DOHH2 (cell line): ENCODE measurements around the gene LRRC55.

Experiments
- H3F3A ChIP-seq: fragments of 200-600 bp; sonication (generic), shearing (Covaris generic); 2 replicates; pipeline ENCODE4 v1.6.0; 2016; ENCODE audit warnings: antibody characterized with exemption, mild to moderate bottlenecking; ENCODE audit not compliant: control insufficient read depth, insufficient read depth
- H3K27ac ChIP-seq: fragments of 200-600 bp; sonication (generic); 2 replicates; pipeline ENCODE4 v1.5.1; 2014; ENCODE audit warnings: low read depth, mild to moderate bottlenecking, low read length, moderate library complexity
- H3K27me3 ChIP-seq: fragments of 200-600 bp; sonication (generic); 2 replicates; pipeline ENCODE4 v1.6.1; 2014; ENCODE audit warnings: mild to moderate bottlenecking, low read length, mixed read lengths; ENCODE audit not compliant: control insufficient read depth
- H3K36me3 ChIP-seq: fragments of 200-600 bp; sonication (generic); 2 replicates; pipeline ENCODE4 v1.6.1; 2014; ENCODE audit warnings: mild to moderate bottlenecking, low read length, moderate library complexity, mixed read lengths; ENCODE audit not compliant: control insufficient read depth
- H3K4me1 ChIP-seq: fragments of 200-600 bp; sonication (generic); 2 replicates; pipeline ENCODE4 v1.6.1; 2014; ENCODE audit warnings: mild to moderate bottlenecking, low read length, mixed read lengths; ENCODE audit not compliant: control insufficient read depth
- H3K4me2 ChIP-seq: fragments of 200-600 bp; sonication (generic); 2 replicates; pipeline ENCODE4 v1.6.0; 2014; ENCODE audit warnings: mild to moderate bottlenecking, low read length, moderate library complexity
- H3K4me3 ChIP-seq: fragments of 200-600 bp; sonication (generic); 2 replicates; pipeline ENCODE4 v1.5.1; 2014; ENCODE audit warnings: mild to moderate bottlenecking, low read length, mixed read lengths
- H3K79me2 ChIP-seq: fragments of 200-600 bp; sonication (generic); 2 replicates; pipeline ENCODE4 v1.6.1; 2014; ENCODE audit warnings: mild to moderate bottlenecking, low read length, mixed read lengths; ENCODE audit not compliant: control insufficient read depth
- H3K9me2 ChIP-seq: fragments of 200-600 bp; sonication (generic); replicated peaks from 2 replicates; pipeline ENCODE4 v1.6.1; 2014; ENCODE audit warnings: mild to moderate bottlenecking, low read length, mixed read lengths; ENCODE audit not compliant: control insufficient read depth
- H3K9me3 ChIP-seq: fragments of 200-600 bp; sonication (generic); 2 replicates; pipeline ENCODE4 v1.6.1; 2014; ENCODE audit warnings: antibody characterized with exemption, low read length, mixed read lengths; ENCODE audit not compliant: control insufficient read depth, insufficient read depth
- H4K20me1 ChIP-seq: fragments of 200-600 bp; sonication (generic); 2 replicates; pipeline ENCODE4 v1.6.0; 2014; ENCODE audit warnings: low read depth, mild to moderate bottlenecking, antibody characterized with exemption, low read length, moderate library complexity; ENCODE audit not compliant: control insufficient read depth, insufficient read depth
- EZH2phosphoT487 ChIP-seq: fragments of 200-600 bp; sonication (generic); IDR thresholded peaks from 2 replicates; pipeline ENCODE4 v1.6.1; 2017; ENCODE audit warnings: borderline replicate concordance, mild to moderate bottlenecking, antibody characterized with exemption, low read length, moderate library complexity, mixed read lengths
- TF ChIP-seq, protein P1 (sequence below): fragments of 200-600 bp; sonication (generic); IDR thresholded peaks from one replicate; pipeline ENCODE4 v1.5.1; 2014; ENCODE audit warnings: antibody characterized with exemption, mild to moderate bottlenecking, low read depth, low read length; ENCODE audit not compliant: poor library complexity, severe bottlenecking

Gene LRRC55

DNA sequence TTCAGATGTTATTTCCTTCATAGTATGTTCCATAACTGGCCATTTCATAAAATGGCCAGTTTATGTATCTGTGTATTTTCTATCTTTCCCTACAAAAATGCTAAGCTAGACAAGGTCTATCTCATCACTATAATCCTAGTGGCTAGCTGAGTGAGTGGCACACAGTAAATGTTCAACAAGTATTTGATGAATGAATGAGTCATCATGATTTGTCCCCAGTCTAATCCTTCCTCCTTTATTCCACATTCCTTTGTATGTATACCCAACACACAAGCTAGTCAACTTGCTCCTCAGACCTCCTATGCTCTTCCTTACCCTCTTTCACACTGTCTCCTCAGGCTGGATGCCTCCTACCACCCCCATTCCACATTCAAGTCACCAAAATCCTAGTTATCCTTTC is 42.8 kb downstream of the LRRC55 start:
- TF ChIP-seq EZH2phosphoT487 = no peak
- TF ChIP-seq, protein P1, sequence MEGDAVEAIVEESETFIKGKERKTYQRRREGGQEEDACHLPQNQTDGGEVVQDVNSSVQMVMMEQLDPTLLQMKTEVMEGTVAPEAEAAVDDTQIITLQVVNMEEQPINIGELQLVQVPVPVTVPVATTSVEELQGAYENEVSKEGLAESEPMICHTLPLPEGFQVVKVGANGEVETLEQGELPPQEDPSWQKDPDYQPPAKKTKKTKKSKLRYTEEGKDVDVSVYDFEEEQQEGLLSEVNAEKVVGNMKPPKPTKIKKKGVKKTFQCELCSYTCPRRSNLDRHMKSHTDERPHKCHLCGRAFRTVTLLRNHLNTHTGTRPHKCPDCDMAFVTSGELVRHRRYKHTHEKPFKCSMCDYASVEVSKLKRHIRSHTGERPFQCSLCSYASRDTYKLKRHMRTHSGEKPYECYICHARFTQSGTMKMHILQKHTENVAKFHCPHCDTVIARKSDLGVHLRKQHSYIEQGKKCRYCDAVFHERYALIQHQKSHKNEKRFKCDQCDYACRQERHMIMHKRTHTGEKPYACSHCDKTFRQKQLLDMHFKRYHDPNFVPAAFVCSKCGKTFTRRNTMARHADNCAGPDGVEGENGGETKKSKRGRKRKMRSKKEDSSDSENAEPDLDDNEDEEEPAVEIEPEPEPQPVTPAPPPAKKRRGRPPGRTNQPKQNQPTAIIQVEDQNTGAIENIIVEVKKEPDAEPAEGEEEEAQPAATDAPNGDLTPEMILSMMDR = no peak
- H3K79me2 ChIP-seq = no peaks in the 10 kb centered on the region
- no peaks in the 10 kb centered on the region for H3K36me3 ChIP-seq
- no peak overlapping the region for H3K27ac ChIP-seq
- H3F3A ChIP-seq = no peaks in the 10 kb centered on the region
- H3K9me2 ChIP-seq = no peaks in the 10 kb centered on the region
- no peaks in the 10 kb centered on the region for H3K27me3 ChIP-seq
- no peaks in the 10 kb centered on the region for H3K4me1 ChIP-seq
- no peak overlapping the region for H3K4me3 ChIP-seq
- no peaks in the 10 kb centered on the region for H4K20me1 ChIP-seq
- no peak overlapping the region for H3K4me2 ChIP-seq
- no peaks in the 10 kb centered on the region for H3K9me3 ChIP-seq

DNA sequence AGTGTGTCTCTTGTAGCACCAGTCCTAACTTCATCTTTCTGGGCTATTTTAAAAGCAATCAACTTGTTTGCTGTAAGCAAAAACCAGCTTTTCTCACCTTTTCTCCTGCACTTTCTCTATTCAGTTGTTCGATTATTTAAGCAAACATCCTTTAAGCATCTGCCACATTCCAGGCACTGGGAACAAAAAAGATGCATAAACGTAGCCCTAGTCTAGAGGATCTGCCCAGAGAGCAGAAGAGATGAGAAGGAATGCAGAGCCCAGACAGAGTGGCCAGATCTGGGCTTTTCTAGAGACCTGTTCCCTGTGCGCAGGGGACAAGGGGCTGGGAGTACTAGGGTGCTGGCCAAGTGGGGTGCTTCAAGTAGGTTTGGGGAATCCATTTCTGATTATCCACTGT is 46.8 kb downstream of the LRRC55 start:
- TF ChIP-seq, protein P1 = no peak
- no peak for TF ChIP-seq EZH2phosphoT487
- H3K27ac ChIP-seq = no peak overlapping the region
- peaks cover 24% of the 10 kb centered on the region for H3K27me3 ChIP-seq
- no peaks in the 10 kb centered on the region for H3K9me2 ChIP-seq
- no peaks in the 10 kb centered on the region for H4K20me1 ChIP-seq
- no peaks in the 10 kb centered on the region for H3K4me1 ChIP-seq
- H3F3A ChIP-seq = no peaks in the 10 kb centered on the region
- no peaks in the 10 kb centered on the region for H3K79me2 ChIP-seq
- no peaks in the 10 kb centered on the region for H3K36me3 ChIP-seq
- H3K9me3 ChIP-seq = no peaks in the 10 kb centered on the region
- H3K4me2 ChIP-seq = no peak overlapping the region
- no peak overlapping the region for H3K4me3 ChIP-seq

DNA sequence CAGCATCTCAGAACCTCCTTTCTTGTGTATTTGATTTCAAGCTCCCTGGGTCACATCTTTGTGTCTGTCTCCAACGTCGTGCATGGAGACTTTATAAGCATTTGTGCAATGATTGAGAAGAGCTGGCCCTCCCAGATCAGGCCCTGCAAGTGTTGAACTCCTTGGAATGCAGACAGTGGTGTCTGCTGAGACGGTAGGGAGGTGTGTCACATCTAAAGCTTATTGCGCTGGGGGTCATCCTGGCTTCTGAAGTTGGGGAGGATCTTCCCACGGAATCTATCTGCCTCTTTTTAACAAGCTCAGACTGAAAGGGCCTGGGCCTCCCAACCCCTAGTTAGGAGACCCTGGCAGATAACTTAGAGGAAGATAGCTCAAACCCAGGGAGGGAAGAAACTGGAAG is 48.6 kb downstream of the LRRC55 start:
- no peaks in the 10 kb centered on the region for H4K20me1 ChIP-seq
- H3K79me2 ChIP-seq = no peaks in the 10 kb centered on the region
- no peaks in the 10 kb centered on the region for H3F3A ChIP-seq
- H3K4me1 ChIP-seq = no peaks in the 10 kb centered on the region
- H3K9me3 ChIP-seq = no peaks in the 10 kb centered on the region
- peaks cover 27% of the 10 kb centered on the region for H3K27me3 ChIP-seq
- H3K36me3 ChIP-seq = no peaks in the 10 kb centered on the region
- TF ChIP-seq EZH2phosphoT487 = no peak
- TF ChIP-seq, protein P1 = no peak
- no peak overlapping the region for H3K4me2 ChIP-seq
- no peak overlapping the region for H3K4me3 ChIP-seq
- H3K27ac ChIP-seq = no peak overlapping the region
- H3K9me2 ChIP-seq = no peaks in the 10 kb centered on the region
